ENCODE measurements around the gene NFKBIZ.

Gene NFKBIZ

GRCh38 chr3:101825904-101826445, 23.3 kb upstream of the NFKBIZ start:
- DNase-seq (ENCODE audit: low read depth) = no peak

- DNase-seq (ENCODE audit: low read depth) = peak; percentile 58
Measured at GRCh38 chr3:101827211-101828174, 21.8 kb upstream of the NFKBIZ start.

DNA sequence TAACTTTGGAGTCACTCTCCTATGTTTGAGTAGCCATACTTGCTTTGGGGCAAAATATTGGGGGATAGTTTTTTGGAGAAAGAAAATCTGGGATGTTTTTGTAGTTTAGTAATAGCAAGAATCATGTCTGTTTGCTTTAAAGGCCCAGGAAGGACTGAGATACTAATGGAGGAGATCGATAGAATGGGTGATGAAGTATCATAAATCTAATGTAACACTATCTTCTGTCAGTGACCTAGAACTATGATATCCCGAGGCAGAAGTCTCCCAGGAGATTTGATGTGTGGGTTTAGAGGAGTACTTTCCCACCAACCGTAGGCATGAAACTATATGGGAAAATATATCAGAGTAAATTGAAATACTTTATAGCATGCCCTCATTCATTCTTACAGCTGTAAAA, 21.0 kb upstream of the NFKBIZ start:
- no peak for DNase-seq (ENCODE audit: low read depth)

DNA sequence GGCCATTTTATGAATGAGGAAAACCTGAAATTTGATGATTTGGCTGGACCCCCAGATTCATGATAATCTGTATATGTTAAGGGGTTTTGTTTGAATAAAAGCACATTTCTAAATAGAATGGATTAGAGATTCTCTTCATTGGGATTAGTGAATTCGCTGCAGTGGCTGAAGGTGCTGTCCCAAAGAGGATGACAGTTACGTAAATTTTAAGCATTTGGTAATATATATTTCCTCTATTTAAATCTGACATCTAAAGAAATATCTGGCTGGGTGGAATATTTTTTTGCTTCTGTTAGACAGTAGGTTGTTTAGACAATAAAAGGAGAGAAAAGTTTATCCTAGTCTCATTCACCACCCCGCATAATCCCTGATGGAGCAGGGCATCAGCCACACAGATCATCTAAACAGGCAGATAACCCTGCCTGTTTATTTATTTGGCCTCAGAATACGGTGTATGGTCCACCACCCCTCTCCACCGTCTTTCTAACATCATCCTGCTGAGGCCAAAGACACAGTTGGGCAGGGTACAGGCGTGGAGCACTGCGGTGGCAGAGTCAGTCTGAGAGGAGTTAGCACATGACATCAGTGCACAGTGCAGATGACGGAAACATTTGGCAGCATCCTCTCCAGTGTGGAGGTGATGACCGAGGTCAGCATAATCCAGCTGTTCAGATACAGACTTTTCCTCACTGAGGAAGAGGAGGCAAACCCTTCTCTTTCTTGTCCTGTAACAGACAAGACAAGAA, 20.4 kb upstream of the NFKBIZ start:
- peak; percentile 43 for DNase-seq (ENCODE audit: low read depth)

DNA sequence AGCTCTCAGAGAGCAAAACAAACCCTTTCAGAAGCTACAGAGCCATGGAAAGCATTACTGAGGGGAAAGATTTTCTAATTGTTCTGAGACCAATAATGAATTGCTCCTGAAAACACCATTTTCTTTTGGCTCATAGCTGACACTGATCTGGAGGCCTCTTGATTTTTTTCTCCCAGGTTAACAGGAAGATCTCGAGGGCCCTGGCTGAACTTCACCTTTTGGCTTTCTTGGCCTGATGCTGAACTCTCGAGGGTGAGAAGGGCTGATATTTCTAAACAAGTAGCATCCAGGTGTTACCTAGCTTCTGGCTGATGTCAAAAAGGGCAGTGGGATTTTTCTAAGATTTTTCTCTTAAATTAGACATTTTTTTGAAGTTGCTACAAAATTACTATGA, 19.9 kb upstream of the NFKBIZ start:
- DNase-seq (ENCODE audit: low read depth) = no peak

DNA sequence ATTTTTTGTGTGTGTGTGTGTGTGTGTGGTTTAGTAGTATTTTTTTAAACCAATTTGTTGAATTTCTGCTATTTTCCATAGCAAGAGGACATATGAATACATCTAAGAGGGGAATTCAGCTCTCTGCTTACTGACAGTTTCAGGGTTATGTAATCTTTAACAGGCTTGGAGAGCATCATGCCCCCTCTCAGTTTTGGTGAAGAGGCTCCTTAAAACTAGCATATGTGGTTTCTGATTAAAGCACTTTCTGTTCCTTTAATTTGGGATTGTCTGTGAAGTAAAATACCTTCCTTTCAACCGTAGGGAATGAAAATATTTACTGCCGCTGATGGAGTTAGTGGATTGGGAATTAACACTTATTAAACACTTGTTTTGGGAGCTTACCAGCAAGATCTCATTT, 19.4 kb upstream of the NFKBIZ start:
- DNase-seq (ENCODE audit: low read depth) = no peak

- no peak for DNase-seq (ENCODE audit: low read depth)
Measured at GRCh38 chr3:101833446-101833974, 15.8 kb upstream of the NFKBIZ start.

GRCh38 chr3:101835676-101836075, 13.6 kb upstream of the NFKBIZ start:
- no peak for DNase-seq (ENCODE audit: low read depth)

DNA sequence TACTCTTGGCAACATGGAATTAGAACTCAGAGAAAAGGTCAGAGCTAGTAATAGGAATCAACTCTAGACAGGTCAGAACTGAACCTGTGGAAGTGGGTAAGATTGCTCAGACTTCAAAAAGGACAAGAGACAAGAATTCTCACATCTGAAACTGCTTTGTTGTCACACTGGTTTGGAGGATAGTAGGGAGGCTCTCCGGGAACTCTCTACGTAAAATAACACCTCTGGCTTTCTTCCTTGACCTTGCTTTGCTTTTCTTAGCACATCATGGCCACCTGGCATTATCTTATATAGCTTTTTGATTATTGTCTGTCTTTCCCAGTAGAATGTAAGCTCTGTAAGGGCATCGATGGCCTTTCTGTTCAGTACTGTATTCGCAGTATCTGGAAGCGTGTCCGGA, 13.2 kb upstream of the NFKBIZ start:
- DNase-seq (ENCODE audit: low read depth) = no peak

DNA sequence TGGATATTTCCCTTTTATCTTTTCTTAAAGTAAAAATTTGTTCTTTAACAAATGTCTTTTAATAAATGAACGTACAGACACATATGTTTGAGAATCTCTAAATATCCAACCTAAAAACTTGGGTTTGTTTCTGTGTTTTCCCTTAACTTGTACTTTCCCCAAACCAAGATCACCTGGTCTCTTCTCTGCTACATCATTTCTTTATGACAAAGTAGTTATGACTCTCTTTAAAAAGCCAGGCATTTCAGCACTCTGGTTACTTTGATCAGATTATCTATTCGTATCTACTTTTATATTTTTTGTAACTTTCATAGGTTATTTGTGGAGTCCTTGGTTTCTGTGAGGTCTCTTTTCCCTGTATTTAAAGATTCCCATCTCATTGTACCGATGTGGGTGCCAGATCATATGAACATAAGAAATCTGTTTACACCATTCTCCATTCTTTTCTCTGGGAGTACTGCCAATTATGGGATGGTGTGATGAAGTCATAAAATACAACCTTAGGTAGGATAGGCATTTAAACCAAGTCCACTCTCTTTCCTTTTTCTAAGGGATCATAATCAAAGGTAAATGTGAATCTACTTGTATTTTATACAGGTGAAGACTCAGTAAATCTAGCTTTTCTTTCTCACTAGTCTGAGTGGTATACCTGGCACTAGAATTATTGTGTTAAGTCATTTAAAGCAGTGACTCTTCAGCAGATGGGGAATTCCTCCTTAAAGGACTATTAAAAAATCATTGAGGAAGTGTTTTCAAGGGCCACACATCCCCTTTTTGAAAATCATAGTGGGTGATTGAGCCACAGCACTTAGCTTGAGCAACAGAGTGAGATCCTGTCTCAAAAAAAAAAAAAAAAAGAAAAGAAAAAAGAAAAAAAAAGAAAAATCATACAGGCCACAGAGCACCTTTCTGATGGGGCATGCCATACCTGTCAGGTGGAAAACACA, 12.4 kb upstream of the NFKBIZ start:
- DNase-seq (ENCODE audit: low read depth) = peak; percentile 72

DNA sequence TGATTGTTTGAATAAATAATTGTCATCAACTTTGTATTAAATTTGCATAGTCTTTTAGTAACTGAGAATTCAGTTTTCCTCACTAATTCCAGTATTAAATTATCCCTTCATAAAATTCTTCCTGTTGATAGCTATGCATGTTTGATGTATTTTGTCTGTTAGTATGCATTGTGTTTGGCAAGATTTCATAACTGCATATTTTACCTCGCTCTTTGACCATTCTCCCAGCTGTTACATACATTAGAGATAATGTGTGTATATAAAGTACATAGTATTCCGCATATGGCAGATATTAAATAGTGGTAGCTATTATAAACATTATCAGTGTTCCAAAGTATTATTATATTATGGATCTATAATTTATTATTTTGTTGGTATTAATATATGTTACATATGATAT, 10.6 kb upstream of the NFKBIZ start:
- no peak for DNase-seq (ENCODE audit: low read depth)

GRCh38 chr3:101840066-101840465, 9.2 kb upstream of the NFKBIZ start:
- DNase-seq (ENCODE audit: low read depth) = no peak

- no peak for DNase-seq (ENCODE audit: low read depth)
Measured at GRCh38 chr3:101842245-101842934, 6.9 kb upstream of the NFKBIZ start.

DNA sequence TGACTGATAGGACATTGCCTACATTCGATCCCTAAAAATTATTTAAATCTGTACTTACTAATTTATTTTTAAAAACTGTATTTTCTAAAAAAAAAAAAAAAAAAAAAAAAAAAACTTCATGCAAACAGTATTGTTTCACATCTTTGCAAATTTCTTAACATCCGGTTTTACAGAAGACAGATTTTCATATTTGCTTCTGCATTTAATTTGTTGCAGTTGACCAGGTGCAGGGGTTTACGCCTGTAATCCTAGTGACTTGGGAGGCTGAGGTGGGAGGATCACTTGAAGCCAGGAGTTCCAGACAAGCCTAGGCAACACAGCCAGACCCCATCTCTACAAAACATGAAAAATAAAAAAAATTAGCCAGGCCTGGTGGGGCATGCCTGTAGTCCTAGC, 6.4 kb upstream of the NFKBIZ start:
- no peak for DNase-seq (ENCODE audit: low read depth)

GRCh38 chr3:101845425-101845824, 3.9 kb upstream of the NFKBIZ start:
- no peak for DNase-seq (ENCODE audit: low read depth)

- no peak for DNase-seq (ENCODE audit: low read depth)
Measured at GRCh38 chr3:101846709-101847108, 2.6 kb upstream of the NFKBIZ start.

DNA sequence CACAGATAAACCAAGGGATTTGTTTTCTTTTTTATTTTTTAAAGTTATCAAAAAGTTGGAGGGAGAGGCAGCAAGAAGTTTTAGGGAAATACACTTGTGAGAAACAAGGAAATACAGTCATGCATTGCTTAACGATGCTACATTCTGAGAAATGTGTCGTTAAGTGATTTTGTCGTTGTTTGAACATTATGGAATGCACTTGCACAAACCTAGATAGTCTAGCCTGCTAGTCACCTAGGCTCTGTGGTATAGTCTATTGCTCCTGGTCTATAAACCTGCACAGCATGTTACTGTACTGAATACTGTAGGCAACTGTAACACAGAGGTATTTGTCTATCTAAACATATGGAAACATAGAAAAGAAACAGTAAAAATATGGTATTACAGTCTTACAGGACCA, 2.0 kb upstream of the NFKBIZ start:
- no peak for DNase-seq (ENCODE audit: low read depth)

- no peak for DNase-seq (ENCODE audit: low read depth)
Measured at GRCh38 chr3:101848326-101848725, 988 bp upstream of the NFKBIZ start.

DNA sequence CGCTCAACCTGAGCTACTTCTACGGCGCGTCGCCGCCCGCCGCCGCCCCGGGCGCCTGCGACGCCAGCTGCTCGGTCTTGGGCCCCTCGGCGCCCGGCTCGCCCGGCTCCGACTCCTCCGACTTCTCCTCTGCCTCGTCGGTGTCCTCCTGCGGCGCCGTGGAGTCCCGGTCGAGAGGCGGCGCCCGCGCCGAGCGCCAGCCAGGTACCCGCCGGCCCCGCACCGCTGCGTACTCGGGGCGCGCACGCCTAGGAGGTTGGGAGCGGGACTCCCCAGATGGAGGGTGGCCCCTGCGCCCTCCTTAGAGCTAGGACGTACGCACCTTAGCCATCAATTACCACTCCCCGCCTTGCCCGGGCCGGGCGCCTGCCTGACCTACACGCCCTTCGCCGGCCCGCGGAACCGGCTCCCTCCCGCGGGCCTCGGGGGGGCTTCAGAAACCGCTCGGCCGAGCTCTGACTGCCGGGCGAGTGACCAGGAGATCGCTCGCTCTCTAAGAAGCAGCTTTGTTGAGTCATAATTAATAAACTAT, 466 bp downstream of the NFKBIZ start:
- no peak for DNase-seq (ENCODE audit: low read depth)

- DNase-seq (ENCODE audit: low read depth) = peak; percentile 80
Measured at GRCh38 chr3:101850246-101851051, 1.1 kb downstream of the NFKBIZ start.

Measured in fibroblast of gingiva (primary cell).